PC-9 (cell line): Measurements from ENCODE around the gene TMEM131L.

Experiments
- EZH2 ChIP-seq: fragments of 200-600 bp; sonication (generic); IDR thresholded peaks from 2 replicates; pipeline ENCODE4 v1.8.0; 2017; ENCODE audit warnings: antibody characterized with exemption, low read depth
- TF ChIP-seq, protein P1 (sequence below): fragments of 200-600 bp; sonication (generic); conservative IDR thresholded peaks from 2 replicates; pipeline ENCODE4 v1.6.1; 2017; ENCODE audit warnings: mixed run types, antibody characterized with exemption, mild to moderate bottlenecking, moderate library complexity

DNA sequence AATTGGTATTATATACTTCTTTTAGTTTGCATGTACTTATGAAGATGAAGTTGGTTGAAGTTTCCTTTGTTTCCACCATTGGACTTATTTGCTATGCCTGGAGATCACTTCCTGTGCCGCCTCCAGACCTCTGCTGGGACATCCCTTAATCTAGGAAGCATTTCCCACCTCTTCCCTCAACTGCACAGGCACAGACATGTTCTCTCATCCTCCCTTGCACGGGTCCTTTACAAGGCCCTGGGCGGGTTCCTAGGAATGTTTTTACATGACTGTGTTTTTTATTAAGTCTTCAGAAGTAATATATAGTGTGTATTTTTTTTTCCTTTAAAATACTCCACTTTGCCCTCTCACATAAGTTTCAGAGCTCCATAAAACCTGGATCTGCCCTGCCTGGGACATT is 51.0 kb downstream of the TMEM131L start:
- TF ChIP-seq, protein P1, sequence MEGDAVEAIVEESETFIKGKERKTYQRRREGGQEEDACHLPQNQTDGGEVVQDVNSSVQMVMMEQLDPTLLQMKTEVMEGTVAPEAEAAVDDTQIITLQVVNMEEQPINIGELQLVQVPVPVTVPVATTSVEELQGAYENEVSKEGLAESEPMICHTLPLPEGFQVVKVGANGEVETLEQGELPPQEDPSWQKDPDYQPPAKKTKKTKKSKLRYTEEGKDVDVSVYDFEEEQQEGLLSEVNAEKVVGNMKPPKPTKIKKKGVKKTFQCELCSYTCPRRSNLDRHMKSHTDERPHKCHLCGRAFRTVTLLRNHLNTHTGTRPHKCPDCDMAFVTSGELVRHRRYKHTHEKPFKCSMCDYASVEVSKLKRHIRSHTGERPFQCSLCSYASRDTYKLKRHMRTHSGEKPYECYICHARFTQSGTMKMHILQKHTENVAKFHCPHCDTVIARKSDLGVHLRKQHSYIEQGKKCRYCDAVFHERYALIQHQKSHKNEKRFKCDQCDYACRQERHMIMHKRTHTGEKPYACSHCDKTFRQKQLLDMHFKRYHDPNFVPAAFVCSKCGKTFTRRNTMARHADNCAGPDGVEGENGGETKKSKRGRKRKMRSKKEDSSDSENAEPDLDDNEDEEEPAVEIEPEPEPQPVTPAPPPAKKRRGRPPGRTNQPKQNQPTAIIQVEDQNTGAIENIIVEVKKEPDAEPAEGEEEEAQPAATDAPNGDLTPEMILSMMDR = no peak
- TF ChIP-seq EZH2 = no peak
